Activated T-helper 1 cell treated with anti-CD3 and anti-CD28 coated beads, Interleukin-12 subunit alpha, Interleukin-12 subunit beta, Interleukin-2, Interleukin-4 antibody, amounts not matched to agents 30 ng/mL and 10 ng/mL and 1 ng/mL, durations not matched to agents 14 hours and 24 hours and 36 hours (primary cell): ENCODE measurements around the gene AURKAIP1. TPM values are rescaled to one million over a fixed set of nuclear protein-coding genes. Genes with fewer than 3 reads are reported as not detected.
A peak's percentile ranks its signal among the peaks of the same experiment; 100 is the strongest.

Experiments
- DNase-seq: peaks from one replicate; pipeline ENCODE4 v3.0.0; 2021; ENCODE audit warnings: low spot score
- H3K27ac Mint-ChIP-seq: one replicate; pipeline ENCODE4 v1.8.0; 2021; ENCODE audit warnings: mild to moderate bottlenecking, mixed read lengths
- H3K27me3 Mint-ChIP-seq: one replicate; pipeline ENCODE4 v1.8.0; 2022; ENCODE audit warnings: mild to moderate bottlenecking, moderate library complexity, mixed read lengths; ENCODE audit not compliant: insufficient read depth
- H3K36me3 Mint-ChIP-seq: one replicate; pipeline ENCODE4 v1.8.0; 2021; ENCODE audit warnings: low read depth, mixed read lengths
- H3K4me1 Mint-ChIP-seq: one replicate; pipeline ENCODE4 v1.8.0; 2021; ENCODE audit warnings: low read depth, mixed read lengths
- H3K4me3 Mint-ChIP-seq: one replicate; pipeline ENCODE4 v1.8.0; 2021; ENCODE audit warnings: mild to moderate bottlenecking, moderate library complexity, mixed read lengths
- H3K9me3 Mint-ChIP-seq: one replicate; pipeline ENCODE4 v1.8.0; 2021; ENCODE audit warnings: mixed read lengths
- intact Hi-C: fragments of 100-400 bp; cut with micrococcal nuclease; formaldehyde crosslinking; loops from one replicate; pipeline ENCODE4 v1.15.1; 2024
- total RNA-seq: library from RNA; stranded (reverse); gene quantifications from 2 replicates; pipeline ENCODE4 v1.2.3, GENCODE V29; 2022

AURKAIP1 gene
- total RNA-seq, 1 donor from 2014 or later: 148 TPM

DNA sequence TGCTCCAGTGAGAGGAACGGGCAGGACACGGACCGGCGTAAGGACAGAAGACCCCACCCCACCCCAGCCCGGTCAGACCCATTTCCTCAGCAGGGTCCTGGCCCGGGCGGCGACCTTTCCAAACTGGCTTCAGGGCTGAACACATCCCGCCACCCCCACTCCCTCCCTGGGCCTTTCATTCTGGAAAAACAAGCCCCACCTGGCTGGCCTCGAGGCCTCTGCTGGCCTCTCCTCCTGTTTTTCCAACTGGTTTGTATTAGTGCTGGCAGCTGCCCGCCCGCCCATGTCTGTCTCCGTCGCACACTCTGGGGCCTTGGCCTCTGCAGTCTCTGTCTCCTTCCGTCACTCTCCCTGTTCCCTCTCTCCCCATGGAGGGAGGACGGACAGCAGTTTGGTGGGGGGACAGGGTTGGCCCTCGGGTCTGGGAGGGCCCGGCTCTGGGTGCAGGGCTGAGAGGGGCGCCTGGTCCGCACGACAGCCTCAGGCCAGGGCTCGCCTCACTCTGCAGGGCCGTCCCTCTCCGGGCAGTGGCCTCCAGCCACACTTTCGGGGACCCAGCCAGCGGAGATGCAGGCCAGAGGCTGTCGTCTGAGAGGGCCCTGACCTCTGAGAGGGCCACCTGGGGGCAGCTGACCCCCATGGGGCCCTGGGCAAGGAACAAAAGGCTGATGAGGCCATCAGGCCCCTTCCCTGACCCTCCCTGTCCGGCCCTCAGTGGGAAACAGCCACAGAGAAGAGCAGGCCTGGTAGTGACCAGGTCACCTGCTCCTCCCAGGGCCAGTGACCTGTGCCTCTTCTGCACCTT is 15.1 kb downstream of the AURKAIP1 start:
- H3K4me1 Mint-ChIP-seq: peaks cover 6% of the 10 kb centered on the region
- peaks cover 16% of the 10 kb centered on the region for H3K27me3 Mint-ChIP-seq
- no peak overlapping the region for H3K27ac Mint-ChIP-seq
- intact Hi-C loops: no loop called here
- DNase-seq: no peak
- no peak overlapping the region for H3K4me3 Mint-ChIP-seq
- no peaks in the 10 kb centered on the region for H3K36me3 Mint-ChIP-seq
- no peaks in the 10 kb centered on the region for H3K9me3 Mint-ChIP-seq

DNA sequence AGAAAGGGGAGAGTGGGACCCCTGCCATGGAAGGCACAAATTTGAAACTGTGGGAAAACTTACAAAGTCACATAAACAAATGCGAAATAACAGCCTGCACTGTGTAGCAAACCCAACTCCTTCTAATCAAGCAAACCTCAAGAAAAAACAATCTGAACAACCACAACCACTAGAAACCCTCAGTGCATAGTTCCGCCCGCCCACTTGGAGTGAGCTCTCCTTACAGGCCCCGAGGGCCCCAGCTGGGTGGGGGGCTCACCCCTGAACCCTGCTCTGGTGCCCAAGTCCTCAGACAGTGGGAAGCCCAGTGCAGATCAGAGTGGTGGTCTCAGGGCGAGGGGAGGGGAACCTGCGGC is 15.7 kb downstream of the AURKAIP1 start:
- no peaks in the 10 kb centered on the region for H3K9me3 Mint-ChIP-seq
- no peak overlapping the region for H3K27ac Mint-ChIP-seq
- peak overlapping the region; percentile 7 for H3K4me3 Mint-ChIP-seq
- H3K36me3 Mint-ChIP-seq: no peaks in the 10 kb centered on the region
- peaks cover 17% of the 10 kb centered on the region for H3K27me3 Mint-ChIP-seq
- DNase-seq: no peak
- intact Hi-C loops: no loop called here
- peaks cover 6% of the 10 kb centered on the region for H3K4me1 Mint-ChIP-seq

DNA sequence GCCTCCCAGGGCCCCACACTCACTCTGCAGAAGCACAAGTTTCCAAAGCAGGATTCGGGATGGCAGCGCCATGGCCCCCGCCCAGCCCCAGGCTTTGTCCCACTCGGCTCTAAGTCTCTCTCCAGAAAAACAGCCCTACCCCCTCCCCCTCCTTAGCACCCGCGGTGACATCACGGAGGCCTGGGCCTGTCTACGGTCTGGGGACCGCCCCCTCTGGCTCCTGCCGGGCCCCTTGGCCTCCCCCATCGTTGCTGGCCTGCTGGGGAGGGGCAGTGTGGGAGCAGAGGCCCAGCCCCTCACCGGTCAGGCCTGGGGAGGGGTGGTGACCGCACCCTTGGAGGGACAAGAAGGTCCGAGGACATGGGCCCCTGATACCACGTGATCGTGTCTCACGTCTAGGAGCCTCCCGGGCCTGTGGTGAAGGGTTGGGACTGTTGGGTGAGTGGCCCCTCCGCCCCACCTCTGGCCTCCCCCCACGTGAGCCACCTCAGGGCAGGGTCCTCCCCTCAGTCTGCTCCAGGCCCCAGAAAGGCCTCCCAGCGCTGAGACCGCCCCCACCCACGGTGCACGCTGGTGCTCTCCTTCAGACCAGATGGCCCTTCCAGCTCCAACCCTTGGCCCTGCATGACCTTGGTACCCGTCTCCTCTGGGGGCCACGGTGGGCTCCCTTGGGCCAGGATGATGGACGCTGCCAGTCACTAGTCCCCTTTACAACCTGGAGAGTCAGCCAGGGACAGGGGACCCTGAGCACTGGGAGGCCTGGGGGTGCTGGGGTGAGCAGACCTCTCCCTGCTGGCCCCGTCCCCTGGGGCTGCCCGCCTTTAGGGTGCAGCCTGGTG is 16.4 kb downstream of the AURKAIP1 start, which contains the start of gene MXRA8:
Gene MXRA8 (minus strand): TSS at position 123 of the 839 bp plus-strand sequence. CDS start 51 bp downstream, at position 72.
- H3K27ac Mint-ChIP-seq: no peak within 1 kb of the TSS
- DNase-seq: no peak
- no peaks in the 10 kb centered on the region for H3K9me3 Mint-ChIP-seq
- intact Hi-C loops: no loop called here
- H3K4me3 Mint-ChIP-seq: peak within 1 kb of the TSS; percentile 7
- H3K4me1 Mint-ChIP-seq: peaks cover 6% of the 10 kb centered on the region
- peaks cover 23% of the 10 kb centered on the region for H3K27me3 Mint-ChIP-seq
- H3K36me3 Mint-ChIP-seq: no peaks in the 10 kb centered on the region

DNA sequence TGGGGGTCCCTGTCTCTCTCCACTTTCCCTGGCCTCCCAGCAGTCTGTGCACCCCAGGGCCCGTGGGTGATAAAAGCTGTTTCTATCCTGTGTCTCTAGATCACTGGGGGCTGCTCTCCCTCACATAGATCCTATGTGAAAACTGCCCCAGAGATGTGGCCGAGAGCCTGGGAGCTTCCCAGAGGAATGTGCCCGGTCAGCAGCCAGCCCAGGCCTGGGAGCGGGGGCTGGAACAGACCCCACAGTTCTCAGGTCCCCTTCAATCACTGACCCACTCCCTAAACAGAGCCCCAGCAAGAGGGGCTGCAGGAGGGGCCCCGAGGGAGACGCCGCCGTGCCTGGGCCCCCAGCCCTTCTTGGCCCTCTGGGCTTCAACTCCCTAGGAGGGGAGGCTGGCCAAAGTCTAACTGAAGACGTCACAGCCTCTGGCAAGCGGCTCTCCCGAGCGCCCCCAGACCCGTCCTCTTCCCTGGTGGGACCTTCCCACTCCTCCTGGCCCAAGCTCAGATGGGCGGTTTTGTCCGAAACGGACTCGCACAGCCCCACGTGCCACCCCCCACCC is 17.1 kb downstream of the AURKAIP1 start:
- no peak overlapping the region for H3K4me3 Mint-ChIP-seq
- no peaks in the 10 kb centered on the region for H3K36me3 Mint-ChIP-seq
- peaks cover 6% of the 10 kb centered on the region for H3K4me1 Mint-ChIP-seq
- DNase-seq: no peak
- H3K27ac Mint-ChIP-seq: no peak overlapping the region
- peaks cover 26% of the 10 kb centered on the region for H3K27me3 Mint-ChIP-seq
- H3K9me3 Mint-ChIP-seq: no peaks in the 10 kb centered on the region
- intact Hi-C loops: no loop called here

DNA sequence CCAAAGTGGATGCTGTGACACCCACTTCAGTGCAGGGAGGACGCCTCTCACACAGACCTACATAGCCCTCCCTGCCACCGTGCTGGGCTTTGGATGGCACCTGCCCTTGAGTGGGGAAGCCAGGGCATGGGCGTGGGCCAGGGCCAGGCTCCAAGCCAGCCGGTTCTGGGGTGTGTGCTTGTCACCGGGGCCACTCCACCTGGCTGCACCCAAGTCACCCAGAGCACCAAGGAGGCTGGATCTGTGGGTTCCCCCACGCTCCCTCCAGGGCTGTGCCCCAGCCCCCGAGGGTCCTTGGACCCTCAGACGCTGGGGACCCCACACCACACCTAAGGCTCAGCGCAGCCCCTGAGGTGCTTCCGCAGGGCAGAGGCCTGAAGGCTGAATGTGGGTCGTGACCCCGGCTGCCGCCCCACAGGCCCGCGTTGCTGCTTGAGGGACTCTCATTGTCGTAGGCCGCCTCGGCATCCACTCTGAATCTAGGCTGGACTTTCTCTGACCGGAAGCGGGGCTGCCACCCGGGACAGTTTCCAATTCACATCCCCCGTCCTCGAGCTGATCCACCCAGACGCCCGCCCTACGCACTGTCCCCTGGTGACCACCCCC is 18.1 kb downstream of the AURKAIP1 start:
- no peak for DNase-seq
- peaks cover 14% of the 10 kb centered on the region for H3K4me1 Mint-ChIP-seq

DNA sequence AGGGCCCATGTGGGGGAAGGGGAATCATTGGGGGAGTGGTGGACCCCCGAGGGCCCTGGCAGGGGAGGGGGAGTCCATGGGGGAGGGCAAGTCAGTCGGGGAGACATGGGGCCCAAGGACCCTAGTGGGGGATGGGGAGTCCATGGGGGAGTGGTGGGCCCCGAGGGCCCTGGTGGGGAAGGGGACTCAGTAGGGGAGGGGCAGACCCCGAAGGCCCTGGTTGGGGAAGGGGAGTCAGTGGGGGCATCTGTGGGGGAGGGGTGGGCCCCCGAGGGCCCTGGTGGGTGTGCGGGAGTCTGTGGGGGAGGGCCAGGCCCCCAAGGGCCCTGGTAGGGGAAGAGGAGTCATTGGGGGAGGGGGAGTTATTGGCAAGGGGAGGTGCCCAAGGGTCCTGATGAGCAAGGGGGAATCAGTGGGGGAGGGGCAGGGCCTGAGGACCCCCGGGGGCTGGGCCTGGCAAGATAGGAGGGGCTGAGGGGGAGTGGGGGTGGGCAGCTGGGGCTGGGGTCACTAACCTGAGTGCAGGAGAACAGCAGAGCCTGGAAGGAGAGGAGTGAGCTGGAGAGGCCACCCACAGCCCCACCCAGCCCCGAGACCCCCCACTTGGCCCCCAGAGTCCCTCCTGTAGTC is 18.7 kb downstream of the AURKAIP1 start:
- no peaks in the 10 kb centered on the region for H3K9me3 Mint-ChIP-seq
- H3K4me3 Mint-ChIP-seq: no peak overlapping the region
- H3K36me3 Mint-ChIP-seq: no peaks in the 10 kb centered on the region
- no peak overlapping the region for H3K27ac Mint-ChIP-seq
- DNase-seq: no peak
- intact Hi-C loops: no loop called here
- H3K27me3 Mint-ChIP-seq: peaks cover 33% of the 10 kb centered on the region
- H3K4me1 Mint-ChIP-seq: peaks cover 14% of the 10 kb centered on the region

More for the DNA sequence above, 18.1 kb downstream of the AURKAIP1 start:
- H3K27ac Mint-ChIP-seq: no peak overlapping the region
- H3K27me3 Mint-ChIP-seq: peaks cover 33% of the 10 kb centered on the region
- H3K9me3 Mint-ChIP-seq: no peaks in the 10 kb centered on the region
- intact Hi-C loops: no loop called here
- no peak overlapping the region for H3K4me3 Mint-ChIP-seq
- H3K36me3 Mint-ChIP-seq: no peaks in the 10 kb centered on the region

DNA sequence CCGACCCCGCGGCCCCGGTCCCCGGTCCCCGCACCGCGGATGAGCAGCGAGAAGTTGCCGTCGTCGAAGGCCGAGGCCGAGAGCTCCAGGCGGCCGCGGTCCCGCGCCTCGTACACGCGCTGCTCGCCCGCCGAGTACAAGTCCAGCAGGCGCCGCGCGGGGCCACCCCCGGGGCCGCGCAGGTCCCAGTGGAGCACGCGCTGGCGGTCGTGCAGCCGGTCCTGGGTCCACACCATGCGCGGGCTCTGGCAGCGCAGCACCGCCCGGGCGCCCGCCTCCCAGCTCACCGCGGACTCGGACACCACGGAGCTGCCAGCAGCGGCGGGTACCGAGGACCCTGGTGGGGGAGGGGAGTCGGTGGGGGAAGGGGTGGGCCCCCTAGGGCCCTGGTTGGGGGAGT is 19.6 kb downstream of the AURKAIP1 start:
- no peak overlapping the region for H3K27ac Mint-ChIP-seq
- H3K4me3 Mint-ChIP-seq: no peak overlapping the region
- intact Hi-C loops: no loop called here
- H3K27me3 Mint-ChIP-seq: peaks cover 33% of the 10 kb centered on the region
- no peak for DNase-seq
- H3K36me3 Mint-ChIP-seq: no peaks in the 10 kb centered on the region
- no peaks in the 10 kb centered on the region for H3K9me3 Mint-ChIP-seq
- peaks cover 14% of the 10 kb centered on the region for H3K4me1 Mint-ChIP-seq

DNA sequence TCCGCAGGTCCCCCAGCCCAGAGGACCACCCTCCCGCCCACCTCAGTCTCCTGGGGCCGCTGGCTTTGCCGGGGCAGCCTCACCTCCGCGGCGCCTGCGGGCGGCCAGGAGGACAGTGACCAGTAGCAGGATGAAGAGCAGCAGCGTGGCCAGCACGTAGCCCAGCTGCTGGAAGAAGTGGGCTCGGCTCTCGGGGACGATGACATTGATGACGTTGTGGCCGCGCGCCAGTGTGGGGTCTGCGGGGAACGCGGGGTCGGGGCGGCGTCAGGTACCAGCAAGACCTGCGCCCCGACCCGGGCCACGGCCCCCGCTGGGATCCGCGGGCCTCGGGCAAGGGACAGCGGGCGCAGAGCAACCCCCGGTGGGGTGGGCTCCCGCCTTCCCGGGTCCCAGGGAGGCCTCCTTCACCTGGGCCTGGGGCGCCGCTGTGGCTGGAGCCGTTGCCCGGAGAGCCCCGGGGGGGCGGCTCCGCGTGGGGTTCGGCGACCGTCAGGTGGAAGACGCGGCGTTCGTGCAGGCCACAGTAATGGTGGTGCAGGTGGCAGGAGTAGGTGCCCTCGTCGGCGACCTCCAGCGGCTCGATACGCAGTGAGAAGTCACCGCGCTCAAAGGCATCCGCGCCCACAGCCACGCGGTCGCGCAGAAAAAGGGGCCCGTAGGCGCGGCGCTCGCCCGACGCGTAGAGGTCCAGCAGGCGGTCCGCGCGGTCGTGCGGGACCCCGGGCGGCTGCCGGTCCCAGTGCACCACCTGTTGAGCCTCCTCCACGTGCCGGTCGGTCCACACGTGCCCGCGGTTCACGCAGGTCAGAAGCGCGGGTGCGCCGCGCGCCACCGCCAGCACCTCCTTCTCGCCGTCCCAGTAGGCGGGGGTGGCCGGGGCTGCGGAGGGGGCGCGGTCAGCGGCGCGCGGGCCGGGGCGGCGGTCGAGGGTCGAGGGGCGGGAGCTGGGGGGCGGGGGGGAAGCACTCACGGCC is 20.4 kb downstream of the AURKAIP1 start:
- Mint-ChIP-seq H3K4me1 (peaks cover 14% of the 10 kb centered on the region), H3K27ac (peak overlapping the region; percentile 71), H3K36me3 (no peaks in the 10 kb centered on the region), H3K4me3 (no peak overlapping the region), H3K9me3 (no peaks in the 10 kb centered on the region), H3K27me3 (peaks cover 33% of the 10 kb centered on the region)
- intact Hi-C loops: no loop called here
- DNase-seq: no peak

DNA sequence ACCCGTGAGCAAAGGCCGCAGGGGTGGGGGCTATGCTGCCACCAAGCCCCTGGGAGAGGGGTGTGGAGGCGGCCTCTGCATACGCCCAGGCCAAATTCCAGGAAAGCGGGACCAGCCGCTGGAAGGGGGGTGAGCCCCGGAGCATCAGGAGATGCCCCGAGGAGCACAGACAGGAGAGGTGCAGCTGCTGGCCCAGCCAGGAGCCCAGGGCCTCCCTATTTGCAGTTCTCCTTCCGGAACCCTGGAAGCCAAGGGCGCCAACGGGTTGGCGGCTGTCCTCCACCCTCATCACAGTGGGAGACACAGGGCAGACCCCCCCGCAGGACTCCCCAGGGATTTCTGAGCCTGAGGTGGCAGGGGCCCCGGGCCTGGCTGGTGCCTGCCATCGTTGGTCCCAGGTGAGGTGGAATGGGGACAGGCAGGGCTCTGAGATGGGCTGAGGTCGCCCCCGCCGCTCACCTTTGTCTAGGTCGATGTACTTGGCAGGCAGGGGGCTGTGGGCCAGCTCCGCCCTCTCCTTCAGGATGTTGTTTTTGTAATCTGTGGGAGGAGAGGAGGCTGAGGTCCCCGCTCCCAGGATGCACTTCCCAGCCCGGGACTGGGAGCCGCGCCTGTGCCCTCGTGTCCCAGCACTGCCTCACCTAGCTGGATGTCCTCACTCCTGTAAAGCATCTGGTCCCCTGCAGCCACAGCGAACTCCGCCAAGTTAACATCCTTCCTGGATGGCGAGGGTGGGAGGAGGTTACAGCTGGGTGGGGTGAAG is 21.4 kb downstream of the AURKAIP1 start:
- Mint-ChIP-seq H3K4me3 (no peak overlapping the region), H3K27me3 (peaks cover 31% of the 10 kb centered on the region), H3K36me3 (no peaks in the 10 kb centered on the region), H3K9me3 (no peaks in the 10 kb centered on the region), H3K4me1 (peaks cover 7% of the 10 kb centered on the region), H3K27ac (no peak overlapping the region)
- DNase-seq: no peak
- intact Hi-C loops: no loop called here

DNA sequence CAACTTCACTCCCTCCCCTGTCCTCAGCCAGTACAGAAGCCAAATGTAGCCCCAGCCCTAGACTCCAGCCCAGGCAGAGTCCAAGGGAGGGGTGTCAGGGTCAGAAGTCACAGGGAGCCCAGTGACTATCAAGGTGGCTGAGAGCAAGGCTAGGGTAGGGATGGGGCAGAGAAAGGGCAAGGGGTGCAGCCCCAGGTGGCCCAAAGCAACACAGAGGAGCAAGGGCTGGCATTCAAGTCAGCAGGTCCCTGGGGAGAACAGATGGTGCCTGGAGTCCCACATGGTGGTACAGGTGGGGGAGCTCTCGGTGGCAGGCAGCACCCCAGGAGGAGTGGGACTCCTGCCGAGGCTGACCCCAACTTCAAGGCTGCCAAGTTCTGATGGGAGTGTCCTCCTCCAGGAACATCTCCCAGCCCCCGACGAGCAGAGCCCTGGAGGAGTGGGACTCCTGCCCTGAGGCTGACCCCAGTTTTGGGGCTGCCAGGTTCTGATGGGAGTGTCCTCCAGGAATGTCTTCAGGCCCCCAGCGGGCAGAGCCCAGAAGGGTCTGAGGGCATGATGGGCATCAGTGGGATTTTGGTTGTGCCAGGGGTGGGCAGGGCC is 22.1 kb downstream of the AURKAIP1 start:
- Mint-ChIP-seq H3K27ac (no peak overlapping the region), H3K9me3 (no peaks in the 10 kb centered on the region), H3K27me3 (peaks cover 30% of the 10 kb centered on the region), H3K4me3 (peak overlapping the region; percentile 72), H3K4me1 (peaks cover 7% of the 10 kb centered on the region), H3K36me3 (no peaks in the 10 kb centered on the region)
- intact Hi-C loops: no loop called here
- DNase-seq: no peak
